IPS DF 19.7 (cell line): ENCODE data around the gene WNK3.

Experiments used
- DNase-seq: peaks from one replicate; pipeline ENCODE4 v3.0.0-alpha.2; 2013; ENCODE audit warnings: low read depth, low spot score

WNK3 gene

DNA sequence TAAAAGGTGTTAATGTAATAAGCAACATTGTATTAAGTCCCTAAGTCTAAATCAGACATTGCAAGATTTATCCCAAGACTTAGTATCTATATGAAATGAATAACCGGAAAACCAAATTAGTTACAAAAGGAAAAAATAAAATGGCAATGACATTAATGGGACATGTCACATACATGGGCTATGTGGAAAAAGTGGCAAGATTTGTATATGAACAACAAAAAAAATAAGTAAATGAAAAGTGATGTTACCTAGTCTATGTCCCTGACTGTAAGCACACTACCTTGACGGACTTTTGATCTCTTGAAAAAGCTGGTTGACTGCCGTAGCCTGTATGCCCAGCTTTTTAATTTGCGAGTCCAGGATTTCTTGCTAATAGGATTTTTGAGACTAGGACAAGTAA lies 119.3 kb downstream of the WNK3 start:
- DNase-seq, result no peak

DNA sequence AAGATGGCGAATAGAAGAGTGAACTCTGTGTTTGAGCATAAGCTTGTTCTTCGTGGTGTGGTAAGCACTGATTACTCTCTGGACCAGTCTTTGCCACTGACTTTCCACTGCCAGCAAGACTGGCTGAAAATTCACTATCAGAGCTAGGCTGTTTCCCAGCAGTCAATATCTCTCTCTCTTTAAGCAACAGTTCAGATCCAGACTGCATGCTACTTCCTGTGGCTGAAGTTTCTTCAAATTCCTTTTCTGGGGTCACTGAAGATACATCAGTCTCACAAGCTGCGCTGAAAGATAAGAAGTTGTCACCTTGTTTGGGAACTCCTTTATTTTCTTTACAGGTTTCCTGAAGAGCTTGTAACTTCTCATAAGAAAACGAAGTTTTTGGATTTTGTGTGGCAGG lies 120.8 kb downstream of the WNK3 start:
- DNase-seq, result no peak

DNA sequence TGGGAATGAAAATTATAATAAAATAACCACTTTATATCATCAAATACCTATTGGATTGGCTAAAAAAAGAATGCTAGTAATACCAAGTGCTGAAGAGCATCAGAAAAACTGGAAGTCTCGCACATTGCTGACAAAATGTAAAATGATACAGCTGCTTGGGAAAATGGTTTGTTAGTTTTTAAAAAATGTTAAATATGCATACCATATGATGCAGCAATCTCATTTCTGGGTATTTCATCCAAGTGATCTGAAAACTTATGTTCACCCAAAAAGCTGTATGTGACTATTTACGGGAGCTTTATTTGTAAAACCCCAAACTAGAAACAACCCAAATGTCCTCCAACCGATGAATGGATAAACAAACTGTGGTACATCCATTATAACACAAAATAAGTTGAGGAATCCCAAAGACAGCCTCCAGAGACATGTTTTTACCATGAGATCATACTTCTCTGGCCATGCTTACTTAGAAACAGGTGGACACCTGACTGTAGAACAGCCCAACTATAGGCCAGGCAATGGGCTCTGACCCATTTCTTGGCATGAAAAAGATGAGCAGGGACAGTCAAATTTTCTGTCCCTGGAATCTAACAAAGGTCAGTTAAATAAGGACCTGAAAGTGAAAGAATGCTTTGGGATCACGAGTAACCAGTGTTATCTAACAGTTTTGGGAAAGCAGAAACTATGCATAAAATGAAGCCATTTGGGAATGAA lies 127.3 kb downstream of the WNK3 start:
- no peak for DNase-seq

DNA sequence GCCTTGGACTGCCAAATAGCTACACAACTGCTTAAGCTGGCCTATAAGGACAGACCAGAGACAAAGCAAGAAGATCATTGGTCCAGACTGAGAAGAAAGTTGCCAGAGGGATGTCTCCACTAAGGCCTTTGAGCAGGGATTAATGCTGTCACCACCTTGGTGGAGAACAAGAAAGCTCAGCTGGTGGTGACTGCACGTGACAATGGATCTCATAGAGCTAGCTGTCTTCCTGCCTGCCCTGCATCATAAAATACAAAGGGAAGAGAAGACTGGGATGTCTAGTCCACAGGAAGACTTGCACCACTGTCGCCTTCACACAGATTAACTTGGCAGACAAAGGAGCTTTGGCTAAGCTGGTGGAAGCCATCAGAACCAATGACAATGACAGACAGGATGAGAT lies 134.3 kb downstream of the WNK3 start:
- DNase-seq, result no peak

DNA sequence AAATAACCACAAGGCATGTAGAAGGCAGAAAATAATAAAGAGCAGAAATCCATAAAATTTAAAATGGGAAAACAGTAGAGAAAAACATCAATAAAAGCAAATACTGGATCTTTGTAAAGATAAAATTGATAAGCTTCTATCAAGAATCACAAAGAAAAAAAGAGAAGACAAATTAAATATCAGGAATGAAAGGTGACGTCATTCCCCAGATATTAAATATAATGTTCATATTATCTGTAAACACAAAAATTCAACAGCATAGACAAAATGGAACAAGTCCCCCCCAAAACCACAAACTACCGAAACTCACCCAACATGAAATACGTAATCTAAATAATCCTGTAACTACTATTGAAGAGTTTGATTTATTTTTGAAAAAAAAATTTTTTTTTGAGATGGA lies 144.2 kb downstream of the WNK3 start:
- DNase-seq, result no peak

DNA sequence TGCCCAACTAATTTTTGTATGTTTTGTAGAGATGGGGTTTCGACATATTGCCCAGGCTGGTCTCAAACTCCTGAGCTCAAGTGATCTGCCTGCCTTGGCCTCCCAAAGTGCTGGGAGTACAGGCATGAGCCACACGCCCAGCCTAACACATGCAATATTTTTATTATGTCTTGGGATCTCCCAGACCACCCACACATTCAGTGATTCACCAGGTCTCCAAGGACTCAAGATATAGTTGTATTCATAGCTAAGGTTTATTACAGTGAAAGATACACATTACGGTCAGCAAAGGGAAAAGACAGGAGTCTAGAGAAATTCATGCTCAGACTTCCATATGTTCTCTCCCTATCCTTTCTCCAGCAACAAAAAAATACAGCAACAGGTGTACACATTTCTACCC lies 149.3 kb downstream of the WNK3 start:
- DNase-seq, result no peak

DNA sequence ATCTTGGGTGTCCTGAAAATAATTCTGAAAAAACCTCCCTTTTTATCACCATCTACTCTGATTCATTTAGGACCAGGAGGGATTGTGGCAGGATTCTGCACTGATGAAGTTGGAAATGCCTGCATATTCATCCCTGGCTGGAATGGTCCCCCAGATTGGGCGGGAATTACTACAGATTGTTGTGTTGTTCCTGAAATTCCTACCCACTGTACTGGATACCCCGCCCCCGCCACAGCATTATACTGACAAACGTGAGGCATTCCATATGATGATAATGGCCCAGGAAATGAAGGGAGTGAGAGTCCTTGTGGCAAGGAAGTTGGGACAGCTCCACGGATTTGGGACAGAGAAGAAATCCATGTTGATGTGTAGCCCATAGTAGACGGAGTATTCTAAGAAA lies 159.6 kb downstream of the WNK3 start:
- DNase-seq, result no peak

DNA sequence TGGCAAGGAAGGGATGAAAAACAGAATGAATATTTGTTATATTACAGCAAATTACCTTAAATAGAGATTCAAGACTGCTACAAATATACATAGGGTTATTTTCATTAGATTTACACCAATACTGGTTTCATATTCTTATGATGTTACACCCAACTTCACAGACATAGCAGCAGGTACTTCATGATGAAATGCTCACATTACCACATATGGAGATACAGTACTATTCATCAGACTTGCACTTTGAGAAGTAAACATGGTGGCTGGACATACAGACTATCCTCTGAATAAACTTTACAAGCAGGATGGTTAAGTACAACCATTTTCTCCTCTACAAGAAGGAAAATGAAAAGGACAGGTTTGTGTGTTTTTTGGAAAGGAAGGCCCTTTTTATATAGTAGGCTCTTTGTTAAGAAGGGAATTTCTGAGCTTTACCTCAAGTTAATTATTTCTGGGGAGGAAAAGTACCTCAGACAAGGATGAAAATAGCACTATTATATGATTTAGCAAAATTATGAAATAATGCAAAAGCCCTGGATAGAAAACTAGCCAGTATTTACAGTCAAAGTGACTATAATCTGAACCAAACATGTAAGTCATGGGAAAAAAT lies 162.8 kb downstream of the WNK3 start:
- no peak for DNase-seq

DNA sequence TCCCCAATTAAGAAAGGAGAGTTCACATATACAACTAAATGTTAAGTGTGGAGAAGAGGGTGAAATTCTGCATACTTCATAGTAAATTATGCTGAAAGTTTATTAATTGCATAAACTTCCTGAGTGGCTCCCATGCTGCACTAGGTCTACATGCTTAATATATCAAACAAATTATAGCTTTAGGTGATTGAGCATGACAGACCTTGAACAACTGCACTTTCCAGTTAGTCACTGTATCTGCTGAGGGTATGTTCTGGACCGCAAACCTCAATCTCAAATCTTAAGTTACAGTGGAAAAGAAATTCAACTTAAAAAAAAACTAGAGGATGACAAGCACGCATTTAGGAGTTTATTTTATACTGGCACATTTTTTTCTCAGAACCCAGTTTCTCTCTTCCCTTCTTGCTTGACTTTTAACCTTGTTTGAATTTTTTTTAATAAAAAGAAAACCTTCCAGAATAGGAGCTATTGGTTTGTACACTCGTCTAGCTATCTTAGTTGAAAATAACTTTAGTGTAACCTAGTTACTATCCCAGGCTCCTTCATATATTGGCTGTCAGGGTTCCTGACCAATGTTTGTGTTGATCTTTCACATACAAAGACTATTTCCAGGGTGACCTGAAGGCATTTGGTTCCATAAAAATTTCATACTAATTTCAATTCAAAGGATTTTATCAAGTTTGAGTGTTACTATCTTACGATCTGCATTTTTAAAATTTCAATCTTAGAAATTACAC lies 164.6 kb downstream of the WNK3 start:
- no peak for DNase-seq

DNA sequence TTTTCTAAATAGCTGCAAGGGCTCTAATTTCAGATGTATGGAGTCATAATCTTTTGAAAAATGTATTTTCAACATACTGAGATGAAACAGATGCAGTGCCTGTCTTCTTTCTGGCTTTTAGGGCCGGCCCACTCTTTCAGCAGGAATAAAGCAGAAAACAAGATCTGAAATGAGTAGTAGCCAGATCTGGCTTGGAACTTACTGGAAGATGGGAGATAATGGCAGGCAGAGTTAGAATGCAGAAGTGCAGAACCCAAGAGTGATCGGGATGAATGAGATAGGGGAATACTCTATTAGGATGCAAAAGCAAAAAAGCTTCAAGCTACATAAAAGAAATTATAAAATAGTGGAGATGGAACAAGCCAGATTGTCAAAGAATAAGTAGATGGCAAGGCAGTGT lies 173.4 kb downstream of the WNK3 start:
- DNase-seq, result no peak

DNA sequence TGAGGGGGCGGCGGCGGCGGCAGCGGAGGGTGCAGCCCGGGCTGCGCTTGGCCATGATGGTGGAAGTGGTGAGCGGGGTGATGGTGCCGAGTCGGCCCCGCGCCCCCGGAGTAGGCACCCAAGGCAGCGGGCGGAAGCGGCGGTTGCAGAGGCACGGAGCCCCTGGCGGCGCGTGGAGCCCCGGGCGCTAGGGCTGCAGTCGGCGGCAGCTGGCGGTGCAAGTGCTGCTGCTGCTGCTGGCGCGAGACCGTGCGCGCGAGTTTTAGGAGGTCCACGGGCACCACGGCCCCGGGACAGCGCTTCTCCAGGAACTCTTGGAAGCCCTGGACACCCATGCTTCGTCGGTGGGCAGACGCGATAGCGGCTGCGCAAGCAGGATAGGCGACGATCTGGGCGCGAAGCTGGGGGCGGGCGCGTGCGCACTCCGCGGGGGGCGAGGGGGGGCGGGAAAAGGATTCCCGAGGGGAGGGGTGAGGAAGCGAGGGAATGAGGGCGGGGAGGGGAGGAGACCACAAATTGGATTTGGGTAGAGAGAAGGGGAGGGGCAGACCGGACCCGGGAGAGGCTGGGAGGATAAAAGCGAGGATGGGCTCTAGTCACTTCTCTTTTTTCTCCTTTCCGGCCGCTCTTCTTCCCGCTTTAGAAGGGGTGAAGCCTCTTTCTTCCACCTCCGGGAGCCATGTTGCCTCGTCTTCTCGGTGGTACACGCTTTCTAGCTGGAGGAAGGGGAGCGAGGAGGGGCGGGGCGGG lies 174.8 kb downstream of the WNK3 start, which contains the start of gene FAM120C:
Gene FAM120C (minus strand): TSS at position 391 of the 750 bp plus-strand sequence. CDS start 56 bp downstream, at position 335.
- no peak for DNase-seq

DNA sequence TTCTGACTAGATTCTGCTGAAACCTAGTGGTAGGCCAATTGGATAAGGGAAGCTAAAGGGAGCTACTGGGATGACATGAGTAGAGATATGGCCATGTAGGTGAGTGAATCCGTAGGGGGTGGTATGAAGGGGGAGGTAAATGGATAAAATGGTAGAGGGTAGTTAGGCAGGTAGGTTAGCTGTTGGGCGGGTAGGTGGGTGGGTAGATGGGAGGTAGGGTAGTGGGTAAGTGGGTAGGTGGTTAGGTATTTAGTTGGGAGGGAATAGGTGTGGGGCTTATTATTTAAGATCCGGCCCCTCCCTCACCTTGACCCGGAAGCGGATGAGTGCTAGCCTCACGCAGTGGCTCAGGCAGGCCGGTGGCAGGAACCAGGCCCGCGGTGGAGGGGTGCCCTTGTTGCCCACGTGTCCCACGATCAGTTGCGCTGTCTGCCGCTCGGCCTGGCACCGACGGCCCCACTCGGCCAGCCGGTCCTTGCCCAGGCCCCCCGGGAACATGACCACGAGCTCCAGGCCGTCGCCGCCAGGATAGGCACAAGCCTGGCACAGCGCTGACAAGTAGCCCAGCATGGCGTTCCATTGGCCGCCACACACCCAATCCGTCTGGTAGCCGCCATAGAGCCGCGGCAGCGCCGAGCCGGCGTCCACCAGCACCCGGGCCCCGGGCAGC lies 175.5 kb downstream of the WNK3 start:
- no peak for DNase-seq

DNA sequence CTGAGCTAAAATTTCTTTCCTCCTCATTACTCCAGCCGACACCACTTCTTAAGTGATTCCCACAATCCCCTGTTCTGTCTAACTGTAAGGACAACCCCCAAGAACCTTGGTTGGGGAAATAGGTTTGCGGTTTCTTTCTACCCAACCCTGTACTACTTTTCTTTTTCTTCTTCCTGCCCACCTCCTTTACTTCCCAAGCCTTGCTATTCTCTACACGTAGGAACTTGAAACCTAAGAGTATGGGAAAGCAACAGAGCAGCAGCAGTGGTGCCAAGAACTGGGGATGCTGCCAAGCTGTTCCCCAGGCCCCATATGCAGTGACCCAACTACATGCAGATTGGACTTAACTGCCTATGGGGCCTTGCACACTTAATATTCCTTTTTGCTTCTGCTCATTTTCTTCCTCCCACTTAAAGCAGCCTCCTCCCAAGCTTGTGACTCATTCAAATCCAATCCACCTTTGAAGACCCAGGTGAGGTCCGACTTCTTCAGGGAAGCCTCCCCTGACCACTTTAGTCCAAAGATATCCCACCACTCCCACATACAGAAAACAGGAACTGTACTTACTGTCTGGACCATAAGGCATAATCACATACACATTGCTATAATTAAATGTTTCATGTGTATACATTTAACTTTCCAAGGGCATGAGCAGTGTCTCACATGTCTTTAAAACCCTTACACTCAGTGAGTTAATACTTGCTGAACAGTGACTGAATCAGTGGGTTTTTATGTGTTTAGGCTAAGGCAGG lies 176.5 kb downstream of the WNK3 start:
- no peak for DNase-seq

DNA sequence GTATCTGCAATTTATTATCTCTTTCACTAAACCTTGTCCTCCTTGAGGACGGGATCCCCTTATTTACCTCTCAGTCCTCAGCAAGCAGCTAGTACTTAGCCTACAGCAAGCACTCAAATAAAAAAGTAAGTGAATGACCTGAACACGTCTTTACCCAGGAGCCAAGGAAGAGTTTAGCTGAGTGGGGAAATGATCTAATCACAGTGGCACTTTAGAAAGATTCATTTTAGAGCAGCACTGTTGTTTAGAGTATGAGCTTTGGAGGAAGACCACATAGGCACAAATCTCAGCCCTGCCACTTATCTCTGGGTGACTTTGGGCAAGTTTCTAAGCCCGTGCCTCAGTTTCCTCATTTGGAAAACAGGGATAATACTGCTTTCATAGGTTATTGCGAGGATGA lies 177.4 kb downstream of the WNK3 start:
- DNase-seq, result no peak

DNA sequence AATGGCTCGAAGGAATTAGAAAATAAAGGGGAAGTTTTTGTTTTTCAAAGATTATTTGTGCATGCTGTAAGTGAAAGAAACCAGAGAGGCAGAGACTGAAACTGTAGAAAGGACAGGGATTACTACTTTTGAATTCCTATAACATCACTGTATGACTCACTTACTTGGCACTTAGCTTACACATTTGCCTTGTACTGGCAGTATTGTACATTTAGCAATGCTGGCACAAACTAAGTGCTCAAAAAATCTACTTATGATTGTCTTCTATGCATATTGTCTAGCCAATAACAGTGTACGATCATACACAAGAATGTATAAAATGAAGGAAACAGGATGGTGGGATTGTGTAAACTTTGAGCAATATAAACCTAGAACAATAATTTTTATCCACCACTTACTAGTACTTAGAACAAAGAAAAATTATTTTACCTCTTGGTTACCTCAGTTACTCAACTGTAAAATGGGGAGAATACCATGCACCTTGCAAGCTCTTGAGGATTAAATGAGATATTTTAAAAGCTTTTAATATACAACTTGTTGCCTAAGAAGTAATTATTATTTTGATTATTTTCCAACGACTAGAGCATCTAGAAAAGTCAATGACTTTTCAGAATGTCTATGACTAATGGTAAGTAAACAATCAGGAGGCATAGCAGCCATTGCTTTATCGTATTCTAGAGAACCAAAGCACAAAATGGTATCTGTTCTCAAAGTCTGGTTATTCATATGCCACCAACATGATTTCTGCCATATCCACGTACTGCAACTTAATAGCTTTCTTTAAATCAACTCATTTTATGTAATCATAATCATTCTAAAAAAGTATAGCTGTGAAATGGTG lies 179.5 kb downstream of the WNK3 start:
- no peak for DNase-seq

DNA sequence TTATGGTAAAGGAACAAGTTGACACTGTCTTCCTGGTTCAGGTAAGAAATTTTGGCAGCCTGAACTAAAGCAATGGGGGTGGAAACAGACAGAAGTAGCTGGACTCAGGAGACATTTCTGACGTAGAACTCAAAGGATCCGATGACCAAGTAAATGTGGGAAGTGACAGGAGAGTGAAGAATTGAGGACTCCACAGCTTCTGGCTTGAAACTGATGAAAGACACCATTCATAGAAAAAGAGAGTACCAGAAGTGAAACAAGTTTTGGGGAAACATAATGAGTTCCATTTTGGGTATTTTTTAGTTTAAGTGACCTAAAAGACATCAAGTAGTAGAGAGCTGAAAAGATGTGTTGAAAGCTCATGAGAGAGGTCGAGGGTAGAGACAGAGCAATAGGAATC lies 180.5 kb downstream of the WNK3 start:
- DNase-seq, result no peak

DNA sequence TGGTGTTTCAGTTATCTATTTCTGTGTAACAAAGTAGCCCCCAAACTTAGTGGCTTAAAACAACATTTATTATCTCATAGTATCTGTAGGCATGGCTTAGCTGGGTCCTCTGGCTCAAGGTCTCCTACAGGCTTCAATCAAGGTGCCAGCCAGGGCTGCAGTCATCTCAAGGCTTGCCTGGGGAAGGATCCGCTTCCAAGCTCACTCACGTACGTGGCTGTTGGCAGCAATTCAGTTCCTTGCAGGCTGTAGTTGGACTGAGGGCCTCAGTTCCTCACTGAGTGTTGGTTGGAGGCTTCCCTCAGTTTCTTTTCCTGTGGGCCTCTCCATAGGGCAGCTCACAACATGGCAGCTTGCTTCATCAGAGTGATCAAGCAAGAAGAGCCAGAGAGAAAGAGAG lies 184.1 kb downstream of the WNK3 start:
- no peak for DNase-seq

DNA sequence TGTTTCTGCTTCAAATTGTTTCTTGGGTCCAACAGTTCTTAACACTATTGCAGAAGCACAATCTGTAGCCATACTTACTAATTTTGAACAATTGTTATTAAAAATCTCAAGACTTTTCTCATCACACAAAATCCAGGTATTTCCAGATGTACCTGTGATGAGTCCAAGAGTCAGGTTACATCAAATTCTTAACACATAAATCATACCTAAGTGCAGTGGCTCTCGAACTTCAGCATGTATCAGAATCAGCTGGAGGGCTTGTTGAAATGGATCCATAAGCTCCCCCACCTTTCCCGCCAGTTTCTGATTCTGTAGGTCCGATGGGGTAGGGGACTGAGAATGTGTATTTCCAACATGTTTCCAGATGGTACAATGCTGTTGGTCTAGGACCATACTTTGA lies 185.4 kb downstream of the WNK3 start:
- DNase-seq, result no peak

DNA sequence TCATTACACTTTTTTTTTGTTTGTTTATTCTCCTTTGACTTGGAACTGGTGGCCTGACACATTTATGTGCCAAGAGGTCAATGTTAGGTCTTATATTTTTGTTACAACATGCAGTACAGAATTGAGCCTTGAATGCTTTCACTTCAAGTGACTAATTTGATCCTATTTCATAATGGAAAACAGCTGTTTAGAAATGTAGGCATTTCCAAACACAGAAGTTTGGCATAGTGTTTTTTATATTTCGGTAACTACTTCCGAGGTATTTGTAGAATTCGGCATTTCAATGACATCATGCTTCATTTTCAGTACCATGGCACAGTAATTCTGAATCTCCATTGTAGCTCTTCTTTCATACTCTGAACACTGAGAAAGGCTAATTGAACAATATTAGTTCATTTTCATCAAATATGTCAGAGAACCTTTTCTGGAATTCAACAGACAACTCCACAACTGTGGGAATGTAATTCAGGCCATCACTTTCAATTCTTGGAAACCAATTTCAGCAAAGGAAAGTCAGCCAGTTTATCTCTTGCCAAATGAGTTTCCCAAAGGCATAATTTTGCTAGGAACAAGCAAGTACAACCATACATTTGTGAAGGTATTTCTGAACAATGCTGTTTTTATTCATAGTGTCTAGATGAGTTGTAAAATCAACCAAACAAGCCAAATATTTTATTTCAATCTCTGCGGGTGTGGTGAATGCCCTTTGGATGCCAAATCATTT lies 186.2 kb downstream of the WNK3 start:
- DNase-seq, result no peak
